ENCODE results near the gene AKAP12.
A peak's percentile ranks its signal among the peaks of the same experiment; 100 is the strongest.

AKAP12 gene

GRCh38 chr6:151385177-151385576, 145.4 kb downstream of the AKAP12 start:
- DNase-seq, result no peak

- no peak for DNase-seq
Measured at GRCh38 chr6:151387175-151387970, 147.6 kb downstream of the AKAP12 start.

GRCh38 chr6:151388236-151388635, 148.5 kb downstream of the AKAP12 start:
- DNase-seq, result no peak

GRCh38 chr6:151388997-151389617, 149.3 kb downstream of the AKAP12 start:
- DNase-seq, result no peak

- peak; percentile 67 for DNase-seq
Measured at GRCh38 chr6:151389618-151390275, 150.0 kb downstream of the AKAP12 start.

- peak; percentile 99 for DNase-seq
Measured at GRCh38 chr6:151390276-151390850, 150.6 kb downstream of the AKAP12 start.

- peak; percentile 75 for DNase-seq
Measured at GRCh38 chr6:151390851-151391470, 151.2 kb downstream of the AKAP12 start.

- DNase-seq, result peak; percentile 70
Measured at GRCh38 chr6:151391471-151392413, 152.0 kb downstream of the AKAP12 start, which contains the start of gene ZBTB2. Gene ZBTB2, minus strand, starts transcription at chr6:151391559. Its CDS starts 17,922 bp downstream, at chr6:151373637.

- no peak for DNase-seq
Measured at GRCh38 chr6:151392427-151392826, 152.7 kb downstream of the AKAP12 start.

GRCh38 chr6:151393410-151393809, 153.6 kb downstream of the AKAP12 start:
- DNase-seq, result no peak

GRCh38 chr6:151399679-151400078, 159.9 kb downstream of the AKAP12 start:
- DNase-seq, result no peak

- DNase-seq, result no peak
Measured at GRCh38 chr6:151400473-151400872, 160.7 kb downstream of the AKAP12 start.

- no peak for DNase-seq
Measured at GRCh38 chr6:151402228-151402627, 162.5 kb downstream of the AKAP12 start.

- DNase-seq, result no peak
Measured at GRCh38 chr6:151403919-151404308, 164.1 kb downstream of the AKAP12 start.
